ENCODE data around the gene EDEM2. TPM values are rescaled to one million over a fixed set of nuclear protein-coding genes. Genes with fewer than 3 reads are reported as not detected.
"Not testable (repeated sequence)": the region's sequence is repeated elsewhere in the genome, so short reads cannot be mapped to it uniquely, and the experiment has no call there.

The EDEM2 gene
- total RNA-seq, 2 donors from 2014 or later, result 19.2 to 22.9 TPM

DNA sequence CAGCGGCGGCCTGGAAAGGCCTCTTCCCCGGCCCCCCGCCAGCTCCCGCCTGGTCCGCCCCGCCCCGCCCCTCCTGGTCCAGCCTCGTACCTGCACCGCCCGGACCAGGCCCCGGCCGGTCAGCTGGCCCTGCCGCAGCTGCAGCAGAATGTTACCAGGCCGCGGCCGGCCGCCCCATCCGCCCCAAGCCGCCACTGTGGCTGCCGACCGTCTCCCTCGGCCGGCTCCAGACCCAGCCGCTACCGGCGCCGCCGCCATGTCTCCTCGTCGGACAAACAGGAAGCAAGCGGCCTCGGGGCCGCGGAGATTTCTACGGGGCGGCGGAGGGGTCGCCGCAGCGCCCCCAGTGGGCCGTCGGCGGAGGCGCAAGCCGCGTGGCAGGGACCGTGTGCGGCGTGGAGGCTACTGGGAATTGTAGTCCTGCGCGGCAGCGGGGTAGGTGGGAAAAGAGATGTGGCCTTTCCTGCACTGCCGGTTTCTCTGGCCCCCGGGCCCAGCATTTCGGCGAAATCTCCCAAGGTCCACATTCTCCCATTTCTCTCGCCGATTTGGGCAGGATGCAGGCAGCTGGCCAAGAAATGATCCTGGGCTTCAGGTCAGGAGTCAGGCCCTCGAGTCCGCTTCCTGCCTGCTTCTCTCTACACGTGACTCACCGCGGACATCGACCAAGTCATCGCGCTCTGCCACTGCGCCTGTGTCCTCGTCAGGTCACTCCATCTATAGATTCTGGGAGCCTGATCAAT, 54.4 kb downstream of the EDEM2 start, which contains the start of gene TRPC4AP:
Gene TRPC4AP (minus strand): TSS at position 284 of the 743 bp plus-strand sequence. CDS start 26 bp downstream, at position 258.
- Mint-ChIP-seq H3K4me3 (peak within 1 kb of the TSS; percentile 91), H3K4me1 (peaks cover 25% of the 10 kb centered on the region), H3K27ac (peak within 1 kb of the TSS; percentile 91), H3K36me3 (ENCODE audit: low read depth) (peaks cover 22% of the 10 kb centered on the region), H3K27me3 (no peaks in the 10 kb centered on the region), H3K9me3 (no peaks in the 10 kb centered on the region)
- ATAC-seq (replicated peaks), result peak; percentile 90

DNA sequence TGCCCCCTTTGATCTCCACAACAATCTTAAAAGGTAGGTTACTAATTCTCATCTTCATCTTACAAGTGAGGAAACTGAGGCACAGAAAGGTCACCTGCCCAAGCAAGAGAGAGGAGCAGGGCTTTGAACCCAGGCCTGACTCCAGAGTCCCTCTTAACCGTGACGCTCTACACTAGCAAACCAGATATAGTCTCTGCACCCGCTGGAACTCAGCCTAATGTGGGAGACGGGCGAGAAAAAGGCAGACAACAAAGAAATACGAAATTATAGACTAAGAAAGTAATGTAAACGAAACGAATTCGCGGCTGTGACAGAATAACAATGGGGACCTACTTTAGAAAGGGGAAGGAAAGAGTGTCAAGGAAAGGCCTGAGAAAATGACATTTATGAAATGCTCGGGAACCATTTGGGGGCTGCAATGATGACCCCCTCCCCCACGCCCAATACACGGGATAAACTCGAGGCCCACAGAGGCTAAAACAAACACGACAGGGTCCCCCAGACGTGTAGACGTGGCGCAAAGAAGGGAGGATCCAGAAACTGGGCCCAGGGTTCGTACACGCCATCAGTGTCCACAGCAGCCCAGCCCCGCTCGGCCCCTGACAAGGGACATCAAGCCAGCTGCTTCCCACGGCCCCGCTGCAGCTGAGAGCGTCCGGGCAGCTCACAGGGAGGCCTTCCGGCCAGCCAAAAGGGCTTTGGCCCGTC, 55.2 kb downstream of the EDEM2 start:
- no peaks in the 10 kb centered on the region for H3K27me3 Mint-ChIP-seq
- peaks cover 22% of the 10 kb centered on the region for H3K36me3 Mint-ChIP-seq (ENCODE audit: low read depth)
- H3K4me3 Mint-ChIP-seq, result peak overlapping the region; percentile 91
- peaks cover 27% of the 10 kb centered on the region for H3K4me1 Mint-ChIP-seq
- no peaks in the 10 kb centered on the region for H3K9me3 Mint-ChIP-seq
- peak overlapping the region; percentile 91 for H3K27ac Mint-ChIP-seq
- ATAC-seq (replicated peaks), result peak; percentile 15

DNA sequence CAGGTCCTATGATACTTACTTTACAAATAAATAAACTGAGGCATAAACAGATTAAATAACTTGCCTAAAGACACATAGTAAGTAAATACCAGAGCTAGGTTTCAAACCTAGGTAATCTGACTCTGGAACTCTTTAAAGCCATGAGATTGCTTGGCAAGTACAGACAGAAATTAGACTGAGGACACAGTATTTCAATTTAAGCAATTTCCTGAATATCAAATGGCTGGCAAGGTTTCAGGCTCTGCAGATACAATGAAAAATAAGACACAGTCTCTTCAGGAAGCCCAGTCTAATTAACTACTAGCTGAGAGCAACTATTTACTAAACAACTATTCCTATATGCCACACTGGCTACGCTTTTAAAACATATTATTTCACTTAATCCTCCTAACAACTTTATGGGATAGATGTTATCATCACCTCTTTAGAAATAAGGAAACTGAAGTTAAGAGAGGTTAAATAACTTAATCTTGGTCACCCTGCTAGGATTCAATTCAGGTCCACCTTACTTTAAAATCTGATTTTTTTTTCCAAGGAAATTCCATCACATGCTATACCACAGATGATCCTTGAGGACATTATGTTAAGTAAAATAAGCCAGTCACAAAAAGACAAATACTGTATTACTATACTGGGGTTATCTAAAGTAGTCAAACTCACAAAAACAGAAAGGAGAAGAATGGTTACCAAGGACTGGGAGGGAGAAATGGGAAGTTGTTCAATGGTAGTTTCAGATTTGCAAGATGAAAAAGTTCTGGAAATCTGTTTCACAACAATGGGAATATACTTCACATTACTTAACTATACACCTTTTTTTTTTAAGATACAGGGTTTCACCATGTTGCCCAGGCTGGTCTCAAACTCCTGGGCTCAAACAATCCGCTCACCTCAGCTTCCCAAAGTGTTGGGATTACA, 58.6 kb downstream of the EDEM2 start:
- Mint-ChIP-seq H3K4me3 (peak overlapping the region; percentile 1), H3K27ac (peak overlapping the region; percentile 28), H3K27me3 (no peaks in the 10 kb centered on the region), H3K36me3 (ENCODE audit: low read depth) (peaks cover 30% of the 10 kb centered on the region), H3K9me3 (no peaks in the 10 kb centered on the region), H3K4me1 (peaks cover 26% of the 10 kb centered on the region)
- no peak for ATAC-seq (replicated peaks)

DNA sequence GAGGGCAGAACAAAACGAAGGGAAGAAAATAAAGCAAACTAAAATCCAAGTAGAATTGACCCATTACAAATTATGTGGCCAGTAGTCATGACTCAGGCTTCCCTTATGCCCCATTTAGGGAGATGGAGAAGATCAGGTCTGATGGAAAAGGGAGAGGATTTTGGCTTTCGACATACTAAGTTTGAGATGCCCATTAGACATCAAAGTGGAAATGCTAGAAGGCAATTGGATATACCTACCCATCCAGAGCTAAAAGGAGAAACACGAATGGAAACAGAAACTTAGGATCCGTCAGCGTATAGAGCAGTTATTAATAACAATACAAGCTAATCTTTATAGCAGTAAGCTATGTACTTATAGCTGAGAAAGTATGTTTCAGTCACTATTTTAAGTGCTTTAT, 59.3 kb downstream of the EDEM2 start:
- Mint-ChIP-seq H3K9me3 (no peaks in the 10 kb centered on the region), H3K27ac (no peak overlapping the region), H3K36me3 (ENCODE audit: low read depth) (peaks cover 32% of the 10 kb centered on the region), H3K27me3 (no peaks in the 10 kb centered on the region), H3K4me3 (peak overlapping the region; percentile 1), H3K4me1 (peaks cover 19% of the 10 kb centered on the region)
- ATAC-seq (replicated peaks), result no peak

DNA sequence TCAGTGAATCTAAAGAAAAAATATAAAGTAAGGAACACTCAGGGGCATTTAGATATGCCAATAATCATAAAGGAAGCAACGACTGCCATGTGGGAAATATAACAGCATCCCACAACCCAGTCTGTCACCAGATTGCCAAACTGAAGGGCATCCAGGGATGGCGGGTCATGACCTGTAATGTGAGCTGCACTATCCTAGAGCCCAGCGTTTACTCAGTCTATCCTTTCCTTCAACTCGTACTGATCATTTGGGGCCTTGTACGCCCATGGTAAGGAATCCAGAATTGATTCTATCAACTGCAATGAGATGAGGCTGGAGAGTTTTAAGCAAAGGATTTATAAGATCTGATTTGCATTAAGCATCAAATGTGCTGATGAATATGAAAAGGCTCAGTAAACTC, 59.8 kb downstream of the EDEM2 start:
- H3K27me3 Mint-ChIP-seq, result no peaks in the 10 kb centered on the region
- H3K27ac Mint-ChIP-seq, result no peak overlapping the region
- peak overlapping the region; percentile 1 for H3K4me3 Mint-ChIP-seq
- ATAC-seq (replicated peaks), result no peak
- H3K4me1 Mint-ChIP-seq, result peaks cover 19% of the 10 kb centered on the region
- H3K36me3 Mint-ChIP-seq (ENCODE audit: low read depth), result peaks cover 32% of the 10 kb centered on the region
- no peaks in the 10 kb centered on the region for H3K9me3 Mint-ChIP-seq

DNA sequence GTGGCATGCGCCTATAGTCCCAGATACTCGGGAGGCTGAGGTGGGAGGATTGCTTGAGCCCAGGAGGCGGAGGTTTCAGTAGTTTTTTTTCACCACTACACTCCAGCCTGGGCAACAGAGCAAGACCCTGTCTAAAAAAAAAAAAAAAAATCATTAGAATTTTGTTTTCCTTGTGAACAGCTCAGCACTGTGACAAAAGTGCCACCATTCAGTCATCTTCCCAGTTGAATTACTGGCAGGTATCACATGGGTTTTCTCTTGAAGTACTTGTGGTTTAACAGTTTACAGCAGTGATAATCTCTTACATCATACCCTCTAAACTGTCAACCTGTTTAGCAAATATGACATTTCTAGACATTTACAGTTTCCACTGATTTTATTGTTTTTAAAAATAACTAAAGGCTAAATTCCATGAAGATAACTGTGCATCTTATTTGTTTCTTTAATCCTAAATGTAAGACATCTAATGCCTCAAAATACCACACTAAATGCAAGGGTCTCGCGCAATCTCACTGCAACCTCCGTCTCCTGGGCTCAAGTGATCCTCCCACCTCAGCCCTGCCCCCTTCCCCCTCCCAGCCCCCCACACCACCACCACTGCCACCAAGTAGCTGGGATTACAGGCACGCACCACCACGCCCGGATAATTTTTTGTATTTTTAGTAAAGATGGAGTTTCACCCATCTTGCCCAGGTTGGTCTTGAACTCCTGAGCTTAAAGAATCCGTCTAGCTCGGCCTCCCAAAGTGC, 61.5 kb downstream of the EDEM2 start:
- no peak overlapping the region for H3K27ac Mint-ChIP-seq
- H3K36me3 Mint-ChIP-seq (ENCODE audit: low read depth), result peaks cover 27% of the 10 kb centered on the region
- peak; percentile 92 for ATAC-seq (replicated peaks)
- peaks cover 12% of the 10 kb centered on the region for H3K4me1 Mint-ChIP-seq
- no peak overlapping the region for H3K4me3 Mint-ChIP-seq
- H3K27me3 Mint-ChIP-seq, result no peaks in the 10 kb centered on the region
- H3K9me3 Mint-ChIP-seq, result no peaks in the 10 kb centered on the region

DNA sequence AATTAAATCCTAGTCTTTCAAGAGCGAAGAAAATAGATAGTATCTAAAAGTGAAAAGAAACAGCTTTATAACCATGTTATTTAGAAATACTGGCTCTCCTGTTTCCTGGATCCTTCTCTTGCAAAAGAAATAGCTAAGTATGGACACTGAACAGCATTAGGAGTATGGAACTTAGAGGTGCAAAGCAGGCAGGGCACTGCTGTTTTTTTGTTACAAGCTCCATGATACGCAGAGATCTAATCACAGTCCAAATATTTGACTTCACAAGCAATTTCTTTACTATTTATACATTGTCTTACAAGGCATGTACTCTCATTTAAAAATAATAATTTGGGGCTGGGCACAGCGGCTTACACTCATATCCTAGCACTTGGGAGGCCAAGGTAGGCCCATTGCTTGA, 62.1 kb downstream of the EDEM2 start:
- Mint-ChIP-seq H3K4me1 (peaks cover 10% of the 10 kb centered on the region), H3K4me3 (no peak overlapping the region), H3K27me3 (no peaks in the 10 kb centered on the region), H3K36me3 (ENCODE audit: low read depth) (peaks cover 27% of the 10 kb centered on the region), H3K9me3 (no peaks in the 10 kb centered on the region), H3K27ac (no peak overlapping the region)
- no peak for ATAC-seq (replicated peaks)

DNA sequence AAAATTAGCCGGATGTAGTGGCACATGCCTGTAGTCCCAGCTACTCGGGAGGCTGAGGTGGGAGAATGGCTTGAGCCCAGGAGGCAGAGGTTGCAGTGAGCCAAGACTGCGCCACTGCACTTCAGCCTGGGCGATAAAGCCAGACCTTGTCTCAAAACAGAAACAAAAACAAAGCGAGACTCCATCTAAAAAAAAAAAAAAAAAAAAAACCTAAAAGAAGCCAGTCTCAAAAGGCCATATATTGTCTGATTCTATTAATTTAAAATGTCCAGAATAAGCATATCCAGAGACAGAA, 66.8 kb downstream of the EDEM2 start:
- H3K27ac Mint-ChIP-seq; H3K27me3 Mint-ChIP-seq; ATAC-seq (replicated peaks); H3K4me3 Mint-ChIP-seq; H3K9me3 Mint-ChIP-seq: not testable (repeated sequence)
- peaks cover 53% of the 10 kb centered on the region for H3K36me3 Mint-ChIP-seq (ENCODE audit: low read depth)
- peaks cover 13% of the 10 kb centered on the region for H3K4me1 Mint-ChIP-seq

DNA sequence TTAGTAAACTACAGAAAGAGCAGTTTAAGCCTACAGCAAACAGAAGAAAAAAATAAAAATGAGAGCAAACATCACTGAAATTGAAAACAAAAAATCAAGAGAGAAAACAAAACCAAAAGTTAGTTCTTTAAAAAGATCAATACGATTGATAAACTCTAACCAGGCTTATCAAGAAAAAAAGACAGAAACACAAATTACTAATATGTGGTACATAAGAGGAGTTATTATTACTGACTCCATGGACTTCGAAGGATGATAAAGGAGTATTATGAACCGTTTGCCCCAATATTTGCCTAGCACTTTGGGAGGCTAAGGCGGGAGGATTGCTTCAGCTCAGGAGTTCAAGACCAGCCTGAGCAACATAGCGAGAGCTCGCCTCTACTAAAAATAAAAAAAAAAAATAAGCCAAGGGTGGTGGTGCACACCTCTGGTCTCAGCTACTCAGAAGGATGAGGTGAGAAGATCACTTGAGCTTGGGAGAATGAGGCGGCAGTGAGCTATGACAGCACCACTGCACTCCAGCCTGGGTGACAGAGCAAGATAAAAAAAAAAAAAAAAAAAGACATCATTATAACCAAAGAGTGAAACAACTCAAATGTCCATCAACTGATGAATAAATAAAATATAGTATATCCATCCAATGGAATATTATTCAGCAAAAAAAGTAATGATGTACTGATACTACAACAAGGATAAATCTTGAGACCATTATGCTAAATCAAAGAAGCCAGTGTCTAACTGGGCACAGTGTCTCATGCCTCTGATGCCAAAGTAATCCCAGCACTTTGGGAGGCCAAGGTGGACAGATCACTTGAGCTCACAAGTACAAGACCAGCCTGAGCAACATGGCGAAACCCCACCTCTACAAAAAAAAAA, 67.4 kb downstream of the EDEM2 start:
- no peaks in the 10 kb centered on the region for H3K9me3 Mint-ChIP-seq
- peaks cover 56% of the 10 kb centered on the region for H3K36me3 Mint-ChIP-seq (ENCODE audit: low read depth)
- peak overlapping the region; percentile 58 for H3K27ac Mint-ChIP-seq
- H3K4me1 Mint-ChIP-seq, result peaks cover 9% of the 10 kb centered on the region
- H3K27me3 Mint-ChIP-seq, result no peaks in the 10 kb centered on the region
- peak overlapping the region; percentile 6 for H3K4me3 Mint-ChIP-seq
- no peak for ATAC-seq (replicated peaks)

DNA sequence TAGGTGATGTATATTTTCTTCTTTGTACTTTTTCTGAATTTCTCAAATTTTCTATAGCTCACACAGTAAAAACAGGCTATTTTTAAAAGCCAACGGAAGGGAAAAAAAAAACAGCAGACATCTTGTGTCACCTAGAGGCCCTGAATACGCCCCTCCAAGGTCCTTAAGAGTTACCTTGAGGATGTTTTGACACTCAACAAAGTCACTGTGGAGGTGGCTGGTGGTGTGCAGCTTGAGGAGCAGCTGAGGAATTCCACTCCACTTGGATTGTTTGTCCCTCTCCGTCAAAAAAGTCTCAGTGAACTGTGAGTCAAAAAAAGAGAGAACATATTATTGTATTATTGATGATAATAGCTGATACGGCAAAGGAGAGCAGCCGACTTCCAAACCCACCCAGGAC, 69.3 kb downstream of the EDEM2 start:
- H3K4me3 Mint-ChIP-seq, result no peak overlapping the region

DNA sequence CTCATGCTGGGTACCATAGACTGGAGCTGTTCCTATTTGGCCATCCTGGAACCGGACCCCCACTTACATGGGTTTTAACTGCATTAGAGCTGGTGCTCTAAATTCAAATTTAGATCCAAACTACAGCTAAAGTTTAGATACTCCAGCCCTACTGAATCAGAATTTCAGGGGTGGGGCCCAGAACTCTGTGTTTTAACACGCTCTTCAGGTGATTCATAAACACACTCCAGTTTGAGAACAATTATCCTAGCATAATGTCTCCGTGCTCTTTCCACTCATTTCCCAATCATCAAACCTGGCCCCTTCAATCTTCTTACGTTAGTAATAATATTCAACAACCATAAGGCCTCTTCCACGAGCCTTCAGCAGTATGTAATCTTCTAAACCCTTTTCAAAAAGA, 69.8 kb downstream of the EDEM2 start:
- no peak for ATAC-seq (replicated peaks)
- Mint-ChIP-seq H3K27ac (no peak overlapping the region), H3K4me3 (no peak overlapping the region), H3K9me3 (no peaks in the 10 kb centered on the region), H3K36me3 (ENCODE audit: low read depth) (peaks cover 53% of the 10 kb centered on the region), H3K4me1 (peaks cover 11% of the 10 kb centered on the region), H3K27me3 (no peaks in the 10 kb centered on the region)

More for the DNA sequence above, 69.3 kb downstream of the EDEM2 start:
- Mint-ChIP-seq H3K27me3 (no peaks in the 10 kb centered on the region), H3K9me3 (no peaks in the 10 kb centered on the region), H3K27ac (no peak overlapping the region), H3K36me3 (ENCODE audit: low read depth) (peaks cover 49% of the 10 kb centered on the region), H3K4me1 (peaks cover 8% of the 10 kb centered on the region)
- ATAC-seq (replicated peaks), result no peak

DNA sequence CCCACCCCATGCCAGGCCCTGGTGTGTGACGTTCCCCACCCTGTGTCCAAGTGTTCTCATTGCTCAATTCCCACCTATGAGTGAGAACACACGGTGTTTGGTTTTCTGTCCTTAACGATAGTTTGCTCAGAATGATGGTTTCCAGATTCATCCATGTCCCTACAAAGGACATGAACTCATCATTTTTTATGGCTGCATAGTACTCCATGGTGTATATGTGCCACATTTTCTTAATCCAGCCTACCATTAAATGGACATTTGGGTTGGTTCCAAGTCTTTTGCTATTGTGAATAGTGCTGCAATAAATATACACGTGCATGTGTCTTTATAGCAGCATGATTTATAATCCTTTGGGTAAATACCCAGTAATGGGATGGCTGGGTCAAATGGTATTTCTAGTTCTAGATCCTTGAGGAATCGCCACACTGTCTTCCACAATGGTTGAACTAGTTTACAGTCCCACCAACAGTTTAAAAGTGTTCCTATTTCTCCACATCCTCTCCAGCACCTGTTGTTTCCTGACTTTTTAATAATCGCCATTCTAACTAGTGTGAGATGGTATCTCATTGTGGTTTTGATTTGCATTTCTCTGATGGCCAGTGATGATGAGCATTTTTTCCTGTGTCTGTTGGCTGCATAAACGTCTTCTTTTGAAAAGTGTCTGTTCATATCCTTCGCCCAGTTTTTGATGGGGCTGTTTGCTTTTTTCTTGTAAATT, 75.5 kb downstream of the EDEM2 start:
- H3K4me1 Mint-ChIP-seq, result peaks cover 16% of the 10 kb centered on the region
- H3K4me3 Mint-ChIP-seq, result not testable (repeated sequence)

DNA sequence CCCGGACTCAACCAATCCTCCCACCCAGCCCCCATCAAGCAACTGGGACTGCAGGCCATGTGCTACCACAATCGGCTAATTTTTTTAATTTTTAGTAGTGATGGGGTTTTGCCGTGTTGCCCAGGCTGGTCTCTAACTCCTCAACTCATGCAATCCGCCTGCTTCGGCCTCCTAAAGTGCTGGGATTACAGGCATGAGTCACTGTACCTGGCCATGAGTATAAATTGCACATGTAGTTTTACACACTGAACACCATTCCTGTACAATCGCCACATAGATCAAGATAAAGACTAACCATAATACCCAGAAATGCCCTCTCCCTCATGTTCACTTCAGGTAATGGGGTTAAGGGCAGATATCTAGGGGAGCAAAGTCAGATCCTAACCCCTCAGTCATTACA, 80.9 kb downstream of the EDEM2 start:
- Mint-ChIP-seq H3K9me3 (no peaks in the 10 kb centered on the region), H3K36me3 (ENCODE audit: low read depth) (peaks cover 80% of the 10 kb centered on the region), H3K27ac (no peak overlapping the region), H3K27me3 (no peaks in the 10 kb centered on the region), H3K4me3 (no peak overlapping the region), H3K4me1 (peaks cover 39% of the 10 kb centered on the region)
- ATAC-seq (replicated peaks), result no peak

More for the DNA sequence above, 75.5 kb downstream of the EDEM2 start:
- peaks cover 74% of the 10 kb centered on the region for H3K36me3 Mint-ChIP-seq (ENCODE audit: low read depth)
- not testable (repeated sequence) for ATAC-seq (replicated peaks); H3K27ac Mint-ChIP-seq; H3K27me3 Mint-ChIP-seq; H3K9me3 Mint-ChIP-seq

All from activated T-helper 17 cell treated with anti-CD3 and anti-CD28 coated beads, Interleukin-2, amount 50 U/mL, for 72 hours (primary cell).